IMR-90 (cell line): ENCODE measurements around the gene SPHK1. TPM values are rescaled to one million over a fixed set of nuclear protein-coding genes. Genes with fewer than 3 reads are reported as not detected.

ENCODE experiments used
- ATAC-seq: fragments of 200-7000 bp; cut with Tn5 transposase; 2 replicates; pipeline ENCODE4 v1.9.1; 2020; ENCODE audit warnings: low read depth, mild to moderate bottlenecking, moderate library complexity
- BruUV-seq: library from RNA; stranded (reverse); fragments of 400-500 nt; replicated peaks from 2 replicates; lab custom pipeline; 2021; lab: Mats Ljungman, UMichigan
- CTCF ChIA-PET: fragments of 300-600 bp; formaldehyde crosslinking; extraction: SDS; loops from one replicate; lab custom pipeline; 2021; ENCODE audit warnings: antibody characterized with exemption; lab: Yijun Ruan, JAX
- POLR2A ChIA-PET: fragments of 300-600 bp; sonication (Branson Sonifier 250); formaldehyde crosslinking; loops from one replicate; lab custom pipeline; 2022; ENCODE audit warnings: antibody characterized with exemption; ENCODE audit not compliant: unreplicated experiment; lab: Charles Lee
- DNase-seq: peaks from one replicate; pipeline ENCODE4 v3.0.0; 2013
- H2AFZ ChIP-seq: replicated peaks from 2 replicates; pipeline ENCODE3; 2013; ENCODE audit warnings: low read length, mild to moderate bottlenecking; ENCODE audit not compliant: poor library complexity
- H2AK5ac ChIP-seq: 2 replicates; pipeline ENCODE4 v1.6.1; 2013; ENCODE audit warnings: low read depth, low read length, inconsistent platforms
- H2AK9ac ChIP-seq: replicated peaks from 2 replicates; pipeline ENCODE3; 2013; ENCODE audit warnings: mild to moderate bottlenecking, low read depth, low read length, moderate library complexity; ENCODE audit not compliant: poor library complexity
- H2BK120ac ChIP-seq: 2 replicates; pipeline ENCODE4 v1.6.1; 2013; ENCODE audit warnings: low read depth, low read length, inconsistent platforms
- H2BK15ac ChIP-seq: 3 replicates; pipeline ENCODE4 v1.6.1; 2013; ENCODE audit warnings: low read depth, low read length, inconsistent platforms
- H2BK20ac ChIP-seq: 2 replicates; pipeline ENCODE4 v1.6.1; 2013; ENCODE audit warnings: low read depth, mild to moderate bottlenecking, inconsistent platforms, low read length, moderate library complexity
- H2BK5ac ChIP-seq: 2 replicates; pipeline ENCODE4 v1.6.1; 2013; ENCODE audit warnings: mild to moderate bottlenecking, low read depth, low read length, inconsistent platforms; ENCODE audit not compliant: poor library complexity, severe bottlenecking
- H3K14ac ChIP-seq: replicated peaks from 2 replicates; pipeline ENCODE4 v1.6.1; 2013; ENCODE audit warnings: low read depth, low read length, inconsistent platforms
- H3K18ac ChIP-seq: 2 replicates; pipeline ENCODE4 v1.6.1; 2013; ENCODE audit warnings: low read depth, low read length, control low read depth
- H3K23ac ChIP-seq: 2 replicates; pipeline ENCODE4 v1.6.1; 2013; ENCODE audit warnings: low read depth, low read length, inconsistent platforms
- H3K27ac ChIP-seq: 2 replicates; pipeline ENCODE4 v1.5.1; 2013; ENCODE audit warnings: mild to moderate bottlenecking, control low read depth, low read length; ENCODE audit not compliant: insufficient read depth
- H3K27me3 ChIP-seq: 2 replicates; pipeline ENCODE4 v1.6.1; 2013; ENCODE audit warnings: low read length; ENCODE audit not compliant: control insufficient read depth, insufficient read depth
- H3K36me3 ChIP-seq: 2 replicates; pipeline ENCODE4 v1.6.1; 2013; ENCODE audit warnings: low read length, mixed read lengths; ENCODE audit not compliant: control insufficient read depth, insufficient read depth
- H3K4ac ChIP-seq: 2 replicates; pipeline ENCODE4 v1.6.1; 2013; ENCODE audit warnings: low read depth, low read length, inconsistent platforms
- H3K4me1 ChIP-seq: 2 replicates; pipeline ENCODE4 v1.6.1; 2013; ENCODE audit warnings: low read length, mixed read lengths; ENCODE audit not compliant: control insufficient read depth, insufficient read depth
- H3K4me2 ChIP-seq: 2 replicates; pipeline ENCODE4 v1.6.1; 2013; ENCODE audit warnings: low read depth, mild to moderate bottlenecking, control low read depth, low read length, moderate library complexity
- H3K4me3 ChIP-seq: 2 replicates; pipeline ENCODE4 v1.5.1; 2013; ENCODE audit warnings: low read depth, mild to moderate bottlenecking, control low read depth, low read length, moderate library complexity; ENCODE audit not compliant: insufficient read depth
- H3K56ac ChIP-seq: 2 replicates; pipeline ENCODE4 v1.6.1; 2013; ENCODE audit warnings: low read length, inconsistent platforms; ENCODE audit not compliant: insufficient read depth; ENCODE audit errors: extremely low read depth
- H3K79me1 ChIP-seq, 2 experiments: 2 replicates each; pipeline ENCODE4 v1.6.1; 2013; ENCODE audit warnings: low read length in 2 of 2, inconsistent platforms in 1 of 2, low read depth in 1 of 2
- H3K9ac ChIP-seq: 2 replicates; pipeline ENCODE4 v1.6.1; 2013; ENCODE audit warnings: low read depth, low read length, control low read depth
- H3K9me1 ChIP-seq: 2 replicates; pipeline ENCODE4 v1.6.1; 2013; ENCODE audit warnings: low read length, inconsistent platforms; ENCODE audit not compliant: insufficient read depth
- H3K9me3 ChIP-seq: 2 replicates; pipeline ENCODE4 v1.6.1; 2013; ENCODE audit warnings: low read length; ENCODE audit not compliant: control insufficient read depth, insufficient read depth
- H4K20me1 ChIP-seq: 2 replicates; pipeline ENCODE4 v1.6.1; 2013; ENCODE audit warnings: low read length, inconsistent platforms; ENCODE audit not compliant: insufficient read depth
- H4K5ac ChIP-seq: 2 replicates; pipeline ENCODE4 v1.6.1; 2013; ENCODE audit warnings: mild to moderate bottlenecking, low read depth, low read length, control low read depth
- H4K8ac ChIP-seq, 2 experiments: 2 replicates each; pipeline ENCODE4 v1.6.1; 2013; ENCODE audit warnings: low read depth in 2 of 2, low read length in 2 of 2, control low read depth in 1 of 2, inconsistent platforms in 1 of 2
- H4K91ac ChIP-seq: 2 replicates; pipeline ENCODE4 v1.6.1; 2013; ENCODE audit warnings: low read depth, low read length, inconsistent platforms; ENCODE audit not compliant: insufficient read depth
- CEBPB ChIP-seq: IDR thresholded peaks from 2 replicates; pipeline ENCODE4 v1.6.1; 2012; ENCODE audit warnings: low read depth, low read length, improper control_type of control experiment
- ELK1 ChIP-seq: fragments of 150-350 bp; IDR thresholded peaks from 2 replicates; pipeline ENCODE4 v1.6.1; 2016; ENCODE audit warnings: low read depth, mild to moderate bottlenecking, low read length, moderate library complexity, borderline replicate concordance
- FOS ChIP-seq: fragments of 150-350 bp; IDR thresholded peaks from 2 replicates; pipeline ENCODE4 v1.6.1; 2016; ENCODE audit warnings: low read depth, low read length
- MAFK ChIP-seq: IDR thresholded peaks from 2 replicates; pipeline ENCODE4 v1.6.1; 2012; ENCODE audit warnings: low read depth, low read length, improper control_type of control experiment
- POLR2A ChIP-seq: IDR thresholded peaks from 2 replicates; pipeline ENCODE4 v1.6.1; 2012; ENCODE audit warnings: mild to moderate bottlenecking, low read depth, low read length
- RAD21 ChIP-seq: IDR thresholded peaks from 2 replicates; pipeline ENCODE4 v1.6.1; 2012; ENCODE audit warnings: low read length, improper control_type of control experiment
- RFX5 ChIP-seq: IDR thresholded peaks from 2 replicates; pipeline ENCODE4 v1.8.0; 2012; ENCODE audit warnings: low read depth, mild to moderate bottlenecking, low read length, moderate library complexity
- SMC3 ChIP-seq: fragments of 150-350 bp; IDR thresholded peaks from 2 replicates; pipeline ENCODE4 v1.6.1; 2016; ENCODE audit warnings: low read depth, mild to moderate bottlenecking, antibody characterized with exemption, low read length, moderate library complexity
- WGBS, 2 experiments: methylation state at CpG; one replicate each; pipeline versions ENCODE4 v1.1.5 to v1.1.7; 2013; ENCODE audit warnings: missing lambda C conversion rate in 2 of 2; ENCODE audit not compliant: insufficient read length in 1 of 2; ENCODE audit errors: extremely low coverage in 2 of 2; 5-methylcytosine and 5-hydroxymethylcytosine counted together
- dilution Hi-C: fragments of 300-500 bp; cut with HindIII; formaldehyde crosslinking; loops from one replicate; pipeline ENCODE4 v1.14.3; 2018; ENCODE audit warnings: low sequenced_read_pairs; ENCODE audit not compliant: unreplicated experiment
- in situ Hi-C: fragments of 300-500 bp; cut with MboI; formaldehyde crosslinking; loops from 3 replicates; pipeline ENCODE4 v1.14.3; 2019; ENCODE audit warnings: low sequenced_read_pairs, inconsistent platforms, mixed read lengths
- intact Hi-C: fragments of 100-400 bp; cut with micrococcal nuclease; formaldehyde crosslinking; loops from 2 replicates; pipeline ENCODE4 v1.10.0; 2022
- polyA plus RNA-seq, 3 experiments: library from polyadenylated mRNA; depleted of rRNA; stranded (reverse); fragments of >200 nt; gene quantifications; 2 replicates each; pipeline ENCODE4 v1.2.3, GENCODE V29; 2012; ENCODE audit warnings: low replicate concordance in 1 of 3
- total RNA-seq: library from RNA; depleted of rRNA; stranded (reverse); fragments of >200 nt; gene quantifications from 2 replicates; pipeline ENCODE4 v1.2.3, GENCODE V29; 2012
- TF ChIP-seq, protein P1 (sequence below): fragments of 150-350 bp; IDR thresholded peaks from 2 replicates; pipeline ENCODE4 v1.6.1; 2017; ENCODE audit warnings: mild to moderate bottlenecking, antibody characterized with exemption, low read length, low read depth
- TF ChIP-seq, protein P2 (sequence below): conservative IDR thresholded peaks from 2 replicates; pipeline ENCODE4 v1.5.1; 2012; ENCODE audit warnings: mild to moderate bottlenecking, low read depth, low read length, improper control_type of control experiment

SPHK1 gene
- total and polyA plus RNA-seq, 2 of the 4 experiments (the other 2 are of a cell fraction): 44.4 to 82.7 TPM

GRCh38 chr17:76411247-76411646 is 26.8 kb downstream of the SPHK1 start (continued):
- TF ChIP-seq, protein P1, sequence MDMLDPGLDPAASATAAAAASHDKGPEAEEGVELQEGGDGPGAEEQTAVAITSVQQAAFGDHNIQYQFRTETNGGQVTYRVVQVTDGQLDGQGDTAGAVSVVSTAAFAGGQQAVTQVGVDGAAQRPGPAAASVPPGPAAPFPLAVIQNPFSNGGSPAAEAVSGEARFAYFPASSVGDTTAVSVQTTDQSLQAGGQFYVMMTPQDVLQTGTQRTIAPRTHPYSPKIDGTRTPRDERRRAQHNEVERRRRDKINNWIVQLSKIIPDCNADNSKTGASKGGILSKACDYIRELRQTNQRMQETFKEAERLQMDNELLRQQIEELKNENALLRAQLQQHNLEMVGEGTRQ: no peak

DNA sequence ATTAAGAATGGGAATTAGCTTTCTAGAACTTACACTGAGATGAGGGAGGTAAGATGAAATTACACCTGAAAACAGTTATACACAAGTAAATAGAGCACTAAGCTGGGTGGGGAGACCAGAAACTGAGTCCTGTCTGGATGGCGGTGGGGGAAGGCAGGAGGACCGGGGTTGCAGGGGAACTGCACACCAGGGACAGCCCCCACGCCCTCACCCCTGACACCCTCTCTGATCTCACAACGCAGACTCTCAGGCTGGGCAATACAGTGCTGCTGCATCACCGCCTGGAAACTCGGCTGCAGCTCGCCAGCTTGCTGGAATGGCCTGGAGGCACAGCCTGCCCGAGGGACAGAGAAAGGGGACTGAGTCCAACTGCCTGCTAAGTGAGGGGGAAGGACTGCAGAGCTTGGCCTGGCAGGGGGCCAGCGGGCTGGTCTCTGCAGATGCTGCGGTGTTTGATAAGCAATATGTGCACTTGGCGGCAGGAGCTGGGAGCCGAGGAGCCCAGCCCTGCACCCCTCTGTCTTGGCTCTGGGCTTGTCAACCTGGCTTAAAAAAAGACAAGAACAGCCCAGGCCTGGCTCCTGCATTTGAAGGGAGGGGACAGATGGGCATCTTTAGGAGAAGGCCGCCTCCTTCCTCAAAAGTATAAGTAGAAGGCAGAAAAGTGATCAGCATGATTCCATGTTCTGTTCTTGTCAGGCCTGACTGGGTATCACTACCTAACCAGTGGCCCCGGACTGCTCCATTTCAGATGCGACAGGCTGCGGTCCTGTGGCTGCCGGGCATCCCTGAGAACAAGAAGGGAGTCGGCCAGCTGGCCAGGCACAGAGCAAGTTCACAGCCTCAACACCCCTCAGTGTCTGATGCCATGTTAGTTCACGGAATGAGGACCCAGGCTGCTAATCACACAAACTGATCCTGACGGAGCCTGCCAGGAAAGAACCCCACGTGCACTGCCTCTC is 30.2 kb downstream of the SPHK1 start:
- Histone ChIP-seq H3K4me3 (no peak overlapping the region), H3K36me3 (peaks cover 7% of the 10 kb centered on the region), H3K4me2 (no peak overlapping the region), H3K27ac (no peak overlapping the region), H3K23ac (no peak overlapping the region), H3K9me3 (no peaks in the 10 kb centered on the region), H3K9ac (no peak overlapping the region), H3K14ac (no peak overlapping the region; the same call in 1 of the 2 replicates), H4K20me1 (peaks cover 72% of the 10 kb centered on the region), H2AFZ (peak overlapping the region; percentile 76), H3K18ac (no peak overlapping the region), H2AK5ac (peak overlapping the region; percentile 2; the same call in 1 of the 2 replicates), H4K8ac (no peak overlapping the region), H3K9me1 (peaks cover 16% of the 10 kb centered on the region), H3K27me3 (no peaks in the 10 kb centered on the region), H2BK20ac (no peak overlapping the region), H3K4me1 (peaks cover 7% of the 10 kb centered on the region), H2AK9ac (no peak overlapping the region), H2BK5ac (no peak overlapping the region), H2BK15ac (no peak overlapping the region), H4K91ac (no peak overlapping the region), H2BK120ac (no peak overlapping the region), H3K56ac (no peak overlapping the region), H4K5ac (no peak overlapping the region), H3K4ac (no peak overlapping the region), H3K79me1 (peaks cover 55 to 84% of the 10 kb centered on the region in 2 experiments)
- intact Hi-C loops: no loop called here
- dilution Hi-C loops: no loop called here
- CTCF ChIA-PET: interaction anchor here (1.1 to 1.7 kb wide), 3 partner anchors 17 to 44 kb away, joined by 3 to 8 read pairs (median 5); no protein-coding TSS in a partner anchor
- POLR2A ChIA-PET: no interaction called here
- DNase-seq (peak; percentile 69), ATAC-seq (peak; percentile 86)
- BruUV-seq: no TSS peak
- in situ Hi-C loops: no loop called here
- 47% methylated on average over 11 of the region's 21 CpGs; no CpG with 5 or more reads in 1 of the 2 experiments for WGBS, 2 experiments
- no peak for TF ChIP-seq RFX5
- no peak for TF ChIP-seq MAFK
- no peak for TF ChIP-seq CEBPB
- TF ChIP-seq FOS: no peak
- TF ChIP-seq, protein P1: no peak
- TF ChIP-seq RAD21: no peak
- TF ChIP-seq POLR2A: no peak
- TF ChIP-seq SMC3: no peak
- TF ChIP-seq ELK1: no peak
- TF ChIP-seq, protein P2, sequence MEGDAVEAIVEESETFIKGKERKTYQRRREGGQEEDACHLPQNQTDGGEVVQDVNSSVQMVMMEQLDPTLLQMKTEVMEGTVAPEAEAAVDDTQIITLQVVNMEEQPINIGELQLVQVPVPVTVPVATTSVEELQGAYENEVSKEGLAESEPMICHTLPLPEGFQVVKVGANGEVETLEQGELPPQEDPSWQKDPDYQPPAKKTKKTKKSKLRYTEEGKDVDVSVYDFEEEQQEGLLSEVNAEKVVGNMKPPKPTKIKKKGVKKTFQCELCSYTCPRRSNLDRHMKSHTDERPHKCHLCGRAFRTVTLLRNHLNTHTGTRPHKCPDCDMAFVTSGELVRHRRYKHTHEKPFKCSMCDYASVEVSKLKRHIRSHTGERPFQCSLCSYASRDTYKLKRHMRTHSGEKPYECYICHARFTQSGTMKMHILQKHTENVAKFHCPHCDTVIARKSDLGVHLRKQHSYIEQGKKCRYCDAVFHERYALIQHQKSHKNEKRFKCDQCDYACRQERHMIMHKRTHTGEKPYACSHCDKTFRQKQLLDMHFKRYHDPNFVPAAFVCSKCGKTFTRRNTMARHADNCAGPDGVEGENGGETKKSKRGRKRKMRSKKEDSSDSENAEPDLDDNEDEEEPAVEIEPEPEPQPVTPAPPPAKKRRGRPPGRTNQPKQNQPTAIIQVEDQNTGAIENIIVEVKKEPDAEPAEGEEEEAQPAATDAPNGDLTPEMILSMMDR: no peak
